PC-3 (cell line): ENCODE data around the gene SF3B2. TPM values are rescaled to one million over a fixed set of nuclear protein-coding genes. Genes with fewer than 3 reads are reported as not detected.
A peak's percentile ranks its signal among the peaks of the same experiment; 100 is the strongest.

Experiments used
- ATAC-seq: fragments of 200-7000 bp; cut with Tn5 transposase; 2 replicates; pipeline ENCODE4 v1.9.1; 2020; ENCODE audit warnings: mild to moderate bottlenecking, moderate library complexity
- BruUV-seq: library from RNA; stranded (reverse); fragments of 400-500 nt; replicated peaks from 2 replicates; lab custom pipeline; 2021; lab: Mats Ljungman, UMichigan
- CTCF ChIA-PET: fragments of 300-600 bp; sonication (Branson Sonifier 250); formaldehyde crosslinking; loops from one replicate; lab custom pipeline; 2022; ENCODE audit warnings: antibody characterized with exemption; lab: Charles Lee
- POLR2A ChIA-PET: fragments of 300-600 bp; sonication (Branson Sonifier 250); formaldehyde crosslinking; loops from one replicate; lab custom pipeline; 2022; ENCODE audit warnings: antibody characterized with exemption; ENCODE audit not compliant: unreplicated experiment; lab: Charles Lee
- DNase-seq: peaks from one replicate; pipeline ENCODE4 v3.0.0-alpha.2; 2015
- H2AFZ ChIP-seq: fragments of 300-600 bp; sonication (generic); 2 replicates; pipeline ENCODE4 v1.6.0; 2016; ENCODE audit warnings: antibody characterized with exemption, low read length
- H3F3A ChIP-seq: fragments of 300-600 bp; sonication (generic); one replicate; pipeline ENCODE4 v1.6.0; 2017; ENCODE audit warnings: antibody characterized with exemption, low read length, control low read depth, mild to moderate bottlenecking; ENCODE audit not compliant: unreplicated experiment
- H3K27ac ChIP-seq: fragments of 300-600 bp; sonication (generic); 2 replicates; pipeline ENCODE4 v1.5.1; 2016; ENCODE audit warnings: mild to moderate bottlenecking, low read length
- H3K27me3 ChIP-seq: fragments of 300-600 bp; sonication (generic); 2 replicates; pipeline ENCODE4 v1.6.1; 2016; ENCODE audit warnings: low read length, mixed read lengths
- H3K36me3 ChIP-seq: fragments of 300-600 bp; sonication (generic); 2 replicates; pipeline ENCODE4 v1.6.1; 2016; ENCODE audit warnings: low read depth, mixed run types, low read length, mixed read lengths
- H3K4me1 ChIP-seq: fragments of 300-600 bp; sonication (generic); 2 replicates; pipeline ENCODE4 v1.5.1; 2016; ENCODE audit warnings: low read length; ENCODE audit not compliant: insufficient read depth
- H3K4me2 ChIP-seq: fragments of 300-600 bp; sonication (generic); 2 replicates; pipeline ENCODE4 v1.6.0; 2016; ENCODE audit warnings: low read length
- H3K4me3 ChIP-seq: fragments of 300-600 bp; sonication (generic); 2 replicates; pipeline ENCODE4 v1.5.1; 2016; ENCODE audit warnings: mild to moderate bottlenecking, low read length, mixed read lengths
- H3K79me2 ChIP-seq: fragments of 300-600 bp; sonication (generic); 2 replicates; pipeline ENCODE4 v1.6.1; 2017; ENCODE audit warnings: low read length, mixed read lengths
- H3K9ac ChIP-seq: fragments of 300-600 bp; sonication (generic); 2 replicates; pipeline ENCODE4 v1.6.0; 2016; ENCODE audit warnings: mild to moderate bottlenecking, low read length
- H3K9me2 ChIP-seq: fragments of 300-600 bp; sonication (generic); replicated peaks from 2 replicates; pipeline ENCODE4 v1.6.1; 2016; ENCODE audit warnings: mixed run types, low read length, mixed read lengths
- H3K9me3 ChIP-seq: fragments of 300-600 bp; sonication (generic); 2 replicates; pipeline ENCODE4 v1.6.1; 2016; ENCODE audit warnings: low read length, mixed read lengths
- H4K20me1 ChIP-seq: fragments of 300-600 bp; sonication (generic); 2 replicates; pipeline ENCODE4 v1.6.1; 2016; ENCODE audit warnings: low read length, mixed read lengths
- EZH2 ChIP-seq: fragments of 300-600 bp; sonication (generic); IDR thresholded peaks from one replicate; pipeline ENCODE4 v1.6.1; 2017; ENCODE audit warnings: antibody characterized with exemption, mild to moderate bottlenecking, low read length; ENCODE audit not compliant: unreplicated experiment
- EZH2phosphoT487 ChIP-seq: fragments of 300-600 bp; sonication (generic); IDR thresholded peaks from 2 replicates; pipeline ENCODE4 v1.6.1; 2018; ENCODE audit warnings: mild to moderate bottlenecking, antibody characterized with exemption, low read length, borderline replicate concordance
- intact Hi-C: fragments of 100-400 bp; cut with micrococcal nuclease; formaldehyde crosslinking; loops from 2 replicates; pipeline ENCODE4 v1.9.0; 2023
- total RNA-seq: library from RNA; depleted of rRNA; stranded (reverse); fragments of >200 nt; gene quantifications from 2 replicates; pipeline ENCODE4 v1.2.3, GENCODE V29; 2014
- TF ChIP-seq, protein P1 (sequence below): fragments of 300-600 bp; sonication (generic); conservative IDR thresholded peaks from 2 replicates; pipeline ENCODE4 v1.5.1; 2017; ENCODE audit warnings: antibody characterized with exemption, low read depth, mild to moderate bottlenecking, low read length

Gene SF3B2
- total RNA-seq, 1 experiment from 2014 or later: 241 TPM

DNA sequence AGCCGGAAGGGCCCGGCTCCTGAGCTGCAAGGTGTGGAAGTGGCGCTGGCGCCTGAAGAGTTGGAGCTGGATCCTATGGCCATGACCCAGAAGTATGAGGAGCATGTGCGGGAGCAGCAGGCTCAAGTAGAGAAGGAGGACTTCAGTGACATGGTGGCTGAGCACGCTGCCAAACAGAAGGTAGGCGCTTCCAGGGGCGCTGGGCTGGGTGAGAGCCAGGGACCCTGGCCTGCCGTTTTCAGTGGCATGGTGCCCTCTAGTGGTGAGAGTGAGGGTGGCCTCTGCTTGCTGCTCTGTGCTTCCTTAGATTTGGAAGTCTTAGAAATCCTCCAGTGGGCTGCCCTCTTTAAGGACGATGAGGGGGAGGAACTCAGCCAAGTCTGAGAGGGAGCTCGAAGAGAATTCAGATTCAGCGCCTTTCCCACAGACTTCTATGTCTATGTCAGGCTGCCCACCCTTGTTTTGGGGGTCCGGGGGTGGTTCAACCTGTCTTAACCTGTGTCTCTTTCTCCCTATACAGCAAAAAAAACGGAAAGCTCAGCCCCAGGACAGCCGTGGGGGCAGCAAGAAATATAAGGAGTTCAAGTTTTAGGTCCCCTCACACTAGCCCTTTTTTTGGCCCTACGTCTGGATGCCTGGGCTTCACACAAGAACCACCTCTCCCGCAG, 16.1 kb downstream of the SF3B2 start:
- BruUV-seq: TSS peak; percentile 8
- Histone ChIP-seq H3K4me2 (no peak overlapping the region), H3K27ac (no peak overlapping the region), H3K27me3 (no peaks in the 10 kb centered on the region), H4K20me1 (no peaks in the 10 kb centered on the region), H3K36me3 (peaks cover 56% of the 10 kb centered on the region), H3K4me3 (no peak overlapping the region), H3K9me2 (no peaks in the 10 kb centered on the region), H2AFZ (no peak overlapping the region), H3F3A (peaks cover 11% of the 10 kb centered on the region), H3K9ac (no peak overlapping the region), H3K9me3 (no peaks in the 10 kb centered on the region), H3K79me2 (peaks cover 38% of the 10 kb centered on the region), H3K4me1 (peaks cover 25% of the 10 kb centered on the region)
- TF ChIP-seq EZH2phosphoT487: no peak
- TF ChIP-seq EZH2: no peak
- TF ChIP-seq, protein P1, sequence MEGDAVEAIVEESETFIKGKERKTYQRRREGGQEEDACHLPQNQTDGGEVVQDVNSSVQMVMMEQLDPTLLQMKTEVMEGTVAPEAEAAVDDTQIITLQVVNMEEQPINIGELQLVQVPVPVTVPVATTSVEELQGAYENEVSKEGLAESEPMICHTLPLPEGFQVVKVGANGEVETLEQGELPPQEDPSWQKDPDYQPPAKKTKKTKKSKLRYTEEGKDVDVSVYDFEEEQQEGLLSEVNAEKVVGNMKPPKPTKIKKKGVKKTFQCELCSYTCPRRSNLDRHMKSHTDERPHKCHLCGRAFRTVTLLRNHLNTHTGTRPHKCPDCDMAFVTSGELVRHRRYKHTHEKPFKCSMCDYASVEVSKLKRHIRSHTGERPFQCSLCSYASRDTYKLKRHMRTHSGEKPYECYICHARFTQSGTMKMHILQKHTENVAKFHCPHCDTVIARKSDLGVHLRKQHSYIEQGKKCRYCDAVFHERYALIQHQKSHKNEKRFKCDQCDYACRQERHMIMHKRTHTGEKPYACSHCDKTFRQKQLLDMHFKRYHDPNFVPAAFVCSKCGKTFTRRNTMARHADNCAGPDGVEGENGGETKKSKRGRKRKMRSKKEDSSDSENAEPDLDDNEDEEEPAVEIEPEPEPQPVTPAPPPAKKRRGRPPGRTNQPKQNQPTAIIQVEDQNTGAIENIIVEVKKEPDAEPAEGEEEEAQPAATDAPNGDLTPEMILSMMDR: peak; percentile 98
- ATAC-seq (peak; percentile 23), DNase-seq (peak; percentile 80)
- ChIA-PET POLR2A (no interaction called here), CTCF (interaction anchor here (0.6 to 0.9 kb wide), 6 partner anchors 9 to 120 kb away, joined by 3 to 12 read pairs (median 4); no protein-coding TSS in a partner anchor)
- intact Hi-C loops: no loop called here

GRCh38 chr11:66068923-66069714, 17.0 kb downstream of the SF3B2 start:
- H3K27me3 ChIP-seq: no peaks in the 10 kb centered on the region
- BruUV-seq: TSS peak; percentile 67
- H3K79me2 ChIP-seq: peaks cover 38% of the 10 kb centered on the region
- DNase-seq (peak; percentile 31), ATAC-seq (peak; percentile 6)
- H3K4me2 ChIP-seq: peak overlapping the region; percentile 86
- H3K9me2 ChIP-seq: no peaks in the 10 kb centered on the region
- H3K36me3 ChIP-seq: peaks cover 48% of the 10 kb centered on the region
- no peak overlapping the region for H3K27ac ChIP-seq
- H3K9me3 ChIP-seq: no peaks in the 10 kb centered on the region
- H2AFZ ChIP-seq: no peak overlapping the region
- intact Hi-C loops: no loop called here
- POLR2A ChIA-PET: interaction anchor here (0.6 kb wide), 1 partner anchor 12 kb away, joined by 27 read pairs; no protein-coding TSS in a partner anchor
- TF ChIP-seq, protein P1: peak; percentile 41
- TF ChIP-seq EZH2 (no peak), EZH2phosphoT487 (no peak)
- H3F3A ChIP-seq: peaks cover 11% of the 10 kb centered on the region
- CTCF ChIA-PET: interaction anchor here (0.6 kb wide), 1 partner anchor 13 kb away, joined by 4 read pairs; no protein-coding TSS in a partner anchor
- peak overlapping the region; percentile 35; the same call in 1 of the 2 replicates for H3K9ac ChIP-seq
- H3K4me1 ChIP-seq: peaks cover 25% of the 10 kb centered on the region
- peak overlapping the region; percentile 69 for H3K4me3 ChIP-seq
- no peaks in the 10 kb centered on the region for H4K20me1 ChIP-seq
